HL-60 (cell line): ENCODE measurements around the gene EEF1G.

Experiments used
- CTCF ChIP-seq: IDR thresholded peaks from one replicate; pipeline ENCODE4 v1.5.1; 2011; ENCODE audit warnings: low read length, control low read depth, inconsistent platforms; ENCODE audit not compliant: insufficient read depth
- POLR2AphosphoS5 ChIP-seq: IDR thresholded peaks from 2 replicates; pipeline ENCODE4 v1.6.1; 2012; ENCODE audit warnings: low read depth

GRCh38 chr11:62513626-62514025 lies 60.1 kb downstream of the EEF1G start:
- TF ChIP-seq CTCF (no peak), POLR2AphosphoS5 (no peak)
